AG10803 (cell line): Measurements from ENCODE around the gene EPO.
A peak's percentile ranks its signal among the peaks of the same experiment; 100 is the strongest.

ENCODE experiments used
- DNase-seq: peaks from one replicate; pipeline ENCODE4 v3.0.0; 2010; ENCODE audit warnings: low read depth
- H3K4me3 ChIP-seq: 2 replicates; pipeline ENCODE4 v1.5.1; 2011; ENCODE audit warnings: mild to moderate bottlenecking, low read length, control low read depth
- CTCF ChIP-seq: conservative IDR thresholded peaks from 2 replicates; pipeline ENCODE4 v1.5.1; 2011; ENCODE audit warnings: mild to moderate bottlenecking, low read length, control low read depth, inconsistent platforms

EPO gene

GRCh38 chr7:100688326-100688860 is 31.9 kb upstream of the EPO start:
- DNase-seq: no peak
- H3K4me3 ChIP-seq: no peak overlapping the region
- TF ChIP-seq CTCF: no peak

GRCh38 chr7:100689230-100690135 is 30.8 kb upstream of the EPO start:
- no peak overlapping the region for H3K4me3 ChIP-seq
- no peak for DNase-seq
- TF ChIP-seq CTCF: no peak

- peak overlapping the region; percentile 79 for H3K4me3 ChIP-seq
- TF ChIP-seq CTCF: peak; percentile 78
- peak; percentile 57 for DNase-seq
Measured at GRCh38 chr7:100691676-100692577, 28.3 kb upstream of the EPO start.

- H3K4me3 ChIP-seq: peak overlapping the region; percentile 79
- DNase-seq: no peak
- TF ChIP-seq CTCF: no peak
Measured at GRCh38 chr7:100692578-100692961, 27.7 kb upstream of the EPO start.

GRCh38 chr7:100693312-100694097 is 26.8 kb upstream of the EPO start:
- DNase-seq: no peak
- no peak for TF ChIP-seq CTCF
- H3K4me3 ChIP-seq: peak overlapping the region; percentile 79

GRCh38 chr7:100694098-100694745 is 26.0 kb upstream of the EPO start, which contains the start of gene GIGYF1:
GIGYF1 (minus strand) TSS chr7:100694250; CDS start chr7:100688238, 6,012 bp downstream.
- DNase-seq: peak; percentile 58
- TF ChIP-seq CTCF: no peak
- peak within 1 kb of the TSS; percentile 79 for H3K4me3 ChIP-seq
